Muscle layer of colon (tissue), 2 donors: ENCODE measurements around the gene LRRC1.

Experiments
- H3K27ac ChIP-seq: one replicate; pipeline ENCODE4 v1.7.0; 2013; ENCODE audit warnings: low read depth, mild to moderate bottlenecking, low read length, moderate library complexity
- H3K27me3 ChIP-seq, 2 donors: one replicate each; pipeline ENCODE4 v1.7.0; 2013; ENCODE audit warnings: low read length in 2 of 2, mild to moderate bottlenecking in 2 of 2; ENCODE audit not compliant: insufficient read depth in 2 of 2, control insufficient read depth in 1 of 2
- H3K36me3 ChIP-seq: one replicate; pipeline ENCODE4 v1.7.0; 2013; ENCODE audit warnings: mild to moderate bottlenecking, low read length; ENCODE audit not compliant: insufficient read depth
- H3K4me1 ChIP-seq: one replicate; pipeline ENCODE4 v1.7.0; 2013; ENCODE audit warnings: mild to moderate bottlenecking, low read length; ENCODE audit not compliant: insufficient read depth
- H3K4me3 ChIP-seq, 2 donors: one replicate each; pipeline ENCODE4 v1.7.0; 2013; ENCODE audit warnings: low read length in 2 of 2, low read depth in 1 of 2, mild to moderate bottlenecking in 1 of 2, moderate library complexity in 1 of 2
- H3K9ac ChIP-seq: one replicate; pipeline ENCODE4 v1.7.0; 2013; ENCODE audit warnings: low read length
- H3K9me3 ChIP-seq: one replicate; pipeline ENCODE4 v1.7.0; 2013; ENCODE audit warnings: mild to moderate bottlenecking, low read length
- donor health status: abdominal sarcoma.
- donor health status: Adenocarcinoma of cecum.

LRRC1 gene

GRCh38 chr6:53854843-53855567 lies 60.2 kb downstream of the LRRC1 start:
- Histone ChIP-seq H3K27me3 (no peaks in the 10 kb centered on the region), H3K9me3 (no peaks in the 10 kb centered on the region), H3K4me3 (no peak overlapping the region), H3K9ac (no peak overlapping the region), H3K36me3 (no peaks in the 10 kb centered on the region), H3K27ac (no peak overlapping the region), H3K4me1 (peaks cover 4% of the 10 kb centered on the region)

DNA sequence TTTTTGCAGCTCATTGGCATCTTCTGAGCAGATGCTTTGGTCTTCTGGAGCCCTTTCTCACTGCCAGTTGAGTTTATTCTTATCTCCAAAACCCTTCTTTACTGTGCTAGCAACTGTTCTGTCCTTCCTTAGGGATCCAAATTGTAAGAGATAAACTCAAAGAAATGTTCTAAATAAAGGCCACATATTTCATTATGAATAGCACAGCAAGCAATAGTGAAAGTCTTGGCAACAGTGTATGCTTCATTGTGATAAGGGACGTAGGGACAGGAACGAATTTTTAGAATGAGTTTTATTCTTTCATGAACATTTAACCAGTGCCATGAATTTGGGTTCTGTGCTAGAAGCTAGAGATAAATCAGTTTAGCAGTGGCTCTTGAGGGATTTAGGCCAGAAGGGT lies 61.1 kb downstream of the LRRC1 start:
- no peaks in the 10 kb centered on the region for H3K9me3 ChIP-seq
- H3K4me3 ChIP-seq: no peak overlapping the region
- no peak overlapping the region for H3K27ac ChIP-seq
- H3K9ac ChIP-seq: no peak overlapping the region
- H3K27me3 ChIP-seq: no peaks in the 10 kb centered on the region
- H3K36me3 ChIP-seq: no peaks in the 10 kb centered on the region
- H3K4me1 ChIP-seq: peaks cover 4% of the 10 kb centered on the region

DNA sequence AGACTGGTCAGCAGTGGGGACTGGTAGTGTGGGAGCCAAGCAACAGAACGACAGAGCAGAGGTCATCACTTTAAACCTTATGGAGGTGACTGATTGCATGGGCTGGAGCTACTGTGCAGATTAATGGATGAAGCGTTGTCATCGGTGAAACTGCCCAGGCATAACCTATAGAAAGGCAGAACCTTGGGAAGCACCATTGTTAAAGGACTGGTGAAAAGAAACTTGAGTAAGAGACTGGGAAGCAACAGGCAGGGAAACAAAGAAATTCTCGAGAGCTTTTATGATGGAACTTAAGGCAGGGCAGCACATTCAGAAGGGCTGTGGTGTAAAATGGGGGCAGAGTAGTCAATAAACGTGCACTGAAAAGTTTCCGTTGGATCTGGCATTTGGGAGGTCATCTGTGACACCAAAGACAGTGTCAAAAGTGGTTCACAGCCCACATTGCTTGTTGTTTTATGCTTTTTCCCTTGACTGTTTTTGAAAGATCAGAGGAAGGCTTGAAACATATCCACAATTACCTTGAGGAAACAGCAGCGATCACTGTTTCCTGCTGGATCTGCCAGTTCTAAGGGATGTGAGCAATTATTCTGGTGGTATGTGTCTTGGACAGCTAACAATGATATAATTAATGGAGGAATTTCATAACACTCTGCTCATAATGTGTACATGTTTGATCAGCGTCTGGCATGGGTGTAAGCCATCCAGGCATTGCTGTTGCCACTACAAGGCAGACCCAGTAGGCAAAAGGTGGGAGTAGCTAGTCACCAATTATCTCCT lies 62.7 kb downstream of the LRRC1 start:
- Histone ChIP-seq H3K9me3 (no peaks in the 10 kb centered on the region), H3K27ac (no peak overlapping the region), H3K9ac (no peak overlapping the region), H3K27me3 (no peaks in the 10 kb centered on the region), H3K4me1 (peaks cover 15% of the 10 kb centered on the region), H3K36me3 (no peaks in the 10 kb centered on the region), H3K4me3 (no peak overlapping the region)

- peaks cover 22% of the 10 kb centered on the region for H3K4me1 ChIP-seq
- H3K9ac ChIP-seq: no peak overlapping the region
- H3K27me3 ChIP-seq: no peaks in the 10 kb centered on the region
- H3K9me3 ChIP-seq: no peaks in the 10 kb centered on the region
- H3K4me3 ChIP-seq: no peak overlapping the region
- H3K27ac ChIP-seq: no peak overlapping the region
- no peaks in the 10 kb centered on the region for H3K36me3 ChIP-seq
Observed at GRCh38 chr6:53858196-53858595, 63.4 kb downstream of the LRRC1 start.

GRCh38 chr6:53858913-53859312 lies 64.1 kb downstream of the LRRC1 start:
- no peak overlapping the region for H3K9ac ChIP-seq

DNA sequence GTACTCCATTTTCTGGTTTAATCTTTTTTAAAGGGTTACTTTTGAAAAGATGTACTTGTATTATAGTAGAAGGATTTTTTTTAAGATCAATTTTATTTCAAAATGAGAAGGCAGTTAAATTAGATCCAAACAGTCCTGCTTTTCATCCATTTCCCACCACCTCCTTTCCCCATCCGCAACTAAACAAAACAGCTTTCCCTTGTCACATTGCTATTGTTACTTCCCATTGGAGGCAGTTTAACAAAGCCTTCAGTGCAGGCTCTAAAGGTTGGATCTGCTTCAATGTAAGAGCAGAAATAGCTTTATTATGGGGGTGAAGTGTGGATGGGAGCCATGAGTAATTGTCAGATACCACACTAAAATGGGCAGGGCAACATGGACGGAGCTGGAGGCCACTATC lies 65.7 kb downstream of the LRRC1 start:
- H3K9me3 ChIP-seq: no peaks in the 10 kb centered on the region
- peaks cover 37% of the 10 kb centered on the region for H3K4me1 ChIP-seq
- no peaks in the 10 kb centered on the region for H3K27me3 ChIP-seq
- H3K9ac ChIP-seq: no peak overlapping the region
- no peak overlapping the region for H3K27ac ChIP-seq
- H3K36me3 ChIP-seq: no peaks in the 10 kb centered on the region
- H3K4me3 ChIP-seq: no peak overlapping the region

More at GRCh38 chr6:53858913-53859312, 64.1 kb downstream of the LRRC1 start:
- Histone ChIP-seq H3K27me3 (no peaks in the 10 kb centered on the region), H3K27ac (no peak overlapping the region), H3K4me1 (peaks cover 29% of the 10 kb centered on the region), H3K9me3 (no peaks in the 10 kb centered on the region), H3K4me3 (no peak overlapping the region), H3K36me3 (no peaks in the 10 kb centered on the region)

- no peak overlapping the region for H3K4me3 ChIP-seq
- no peak overlapping the region for H3K27ac ChIP-seq
- no peaks in the 10 kb centered on the region for H3K36me3 ChIP-seq
- H3K9me3 ChIP-seq: no peaks in the 10 kb centered on the region
- no peaks in the 10 kb centered on the region for H3K27me3 ChIP-seq
- peaks cover 33% of the 10 kb centered on the region for H3K4me1 ChIP-seq
- H3K9ac ChIP-seq: no peak overlapping the region
Observed at GRCh38 chr6:53861518-53861917, 66.7 kb downstream of the LRRC1 start.

DNA sequence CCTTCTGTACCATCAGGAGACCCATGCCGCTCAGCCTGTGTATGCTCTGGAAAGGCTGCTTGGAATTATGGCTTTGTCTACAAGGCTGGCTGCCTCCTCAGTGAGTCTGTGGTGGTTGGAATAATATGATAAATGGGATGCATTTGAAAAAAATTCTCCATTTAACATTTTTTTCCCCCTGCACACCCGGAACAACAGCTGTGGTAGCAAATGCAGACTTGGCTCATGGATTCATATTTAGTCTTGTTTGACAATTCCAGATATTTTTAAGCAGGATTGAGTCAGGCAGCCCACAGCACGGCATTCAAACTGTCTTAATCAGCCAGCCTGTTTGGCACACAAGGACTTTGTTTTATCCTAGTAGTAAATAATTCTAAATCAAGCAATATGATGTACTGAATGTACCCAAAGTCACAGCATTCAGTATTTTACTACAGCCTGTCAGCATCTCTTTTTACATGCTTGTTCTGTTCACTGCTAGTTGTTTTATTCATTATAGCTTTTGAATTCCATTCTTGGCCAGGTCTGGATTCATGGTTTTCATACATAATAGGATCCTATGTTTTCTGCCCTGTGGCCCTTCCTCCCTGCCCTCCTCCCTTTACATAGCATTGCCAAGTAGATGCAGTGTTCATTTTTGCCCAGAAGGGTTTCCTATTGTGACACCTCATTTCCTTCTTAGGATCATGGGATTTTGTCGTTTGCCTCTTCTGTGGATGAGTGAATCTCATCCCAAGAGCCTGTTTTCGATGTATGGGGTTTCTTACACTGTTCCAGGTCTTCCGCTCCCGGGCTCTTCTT lies 68.1 kb downstream of the LRRC1 start:
- no peak overlapping the region for H3K9ac ChIP-seq

GRCh38 chr6:53864781-53865180 lies 70.0 kb downstream of the LRRC1 start:
- H3K9me3 ChIP-seq: no peaks in the 10 kb centered on the region
- no peaks in the 10 kb centered on the region for H3K27me3 ChIP-seq
- no peak overlapping the region for H3K27ac ChIP-seq
- no peaks in the 10 kb centered on the region for H3K36me3 ChIP-seq
- no peak overlapping the region for H3K9ac ChIP-seq
- peaks cover 33% of the 10 kb centered on the region for H3K4me1 ChIP-seq
- no peak overlapping the region for H3K4me3 ChIP-seq

More for the DNA sequence above, 68.1 kb downstream of the LRRC1 start:
- Histone ChIP-seq H3K4me1 (peaks cover 33% of the 10 kb centered on the region), H3K27ac (peak overlapping the region; percentile 10), H3K27me3 (no peaks in the 10 kb centered on the region), H3K36me3 (no peaks in the 10 kb centered on the region), H3K4me3 (no peak overlapping the region), H3K9me3 (no peaks in the 10 kb centered on the region)

DNA sequence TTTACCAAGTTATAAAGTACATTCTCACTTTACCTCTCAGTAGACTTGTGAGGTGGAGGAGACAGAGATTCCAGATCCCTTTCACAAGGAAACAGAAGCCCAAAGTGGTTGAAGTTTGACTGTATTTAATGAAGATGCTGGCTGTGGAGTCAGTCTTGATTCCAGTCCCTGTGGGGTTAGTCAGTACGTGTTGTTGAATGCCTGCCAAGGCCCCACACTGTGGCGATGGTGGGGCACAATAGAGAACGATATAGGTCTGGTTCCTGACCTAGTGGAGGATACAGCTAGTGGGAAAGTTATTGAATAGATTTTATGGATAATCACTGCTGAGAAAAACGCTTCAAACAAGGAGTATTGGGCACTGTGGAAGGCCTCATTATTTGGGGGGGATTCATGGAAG lies 71.4 kb downstream of the LRRC1 start:
- no peak overlapping the region for H3K9ac ChIP-seq
- no peaks in the 10 kb centered on the region for H3K9me3 ChIP-seq
- peaks cover 33% of the 10 kb centered on the region for H3K4me1 ChIP-seq
- no peak overlapping the region for H3K4me3 ChIP-seq
- no peak overlapping the region for H3K27ac ChIP-seq
- no peaks in the 10 kb centered on the region for H3K36me3 ChIP-seq
- H3K27me3 ChIP-seq: no peaks in the 10 kb centered on the region

DNA sequence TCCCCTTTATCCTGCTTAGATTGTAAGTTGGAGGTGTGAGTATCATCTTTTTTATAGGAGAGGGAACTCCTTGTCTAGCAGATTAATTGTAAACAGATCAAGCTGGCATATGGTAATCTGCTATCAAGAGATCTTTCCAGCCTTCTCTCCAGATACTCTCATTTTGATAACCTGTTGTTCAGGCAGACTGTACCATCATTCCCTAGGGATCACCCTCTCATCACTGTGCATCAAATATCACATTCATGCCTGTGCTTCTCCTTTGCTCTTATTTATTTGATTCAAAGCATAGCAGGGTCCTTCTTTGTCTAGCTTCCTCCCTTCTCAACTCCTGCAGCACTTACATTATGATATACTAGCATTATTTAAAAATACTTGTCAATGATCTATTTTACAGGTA lies 73.8 kb downstream of the LRRC1 start:
- Histone ChIP-seq H3K36me3 (no peaks in the 10 kb centered on the region), H3K9ac (no peak overlapping the region), H3K27me3 (no peaks in the 10 kb centered on the region), H3K4me1 (peaks cover 11% of the 10 kb centered on the region), H3K27ac (no peak overlapping the region), H3K4me3 (no peak overlapping the region), H3K9me3 (no peaks in the 10 kb centered on the region)
